Suprapubic skin (tissue), 4 donors: ENCODE results near the gene TNFRSF25. TPM values are rescaled to one million over a fixed set of nuclear protein-coding genes. Genes with fewer than 3 reads are reported as not detected.

Source experiments
- DNase-seq, 2 donors: peaks; one replicate each; pipeline ENCODE4 v3.0.0-alpha.2; 2019; ENCODE audit warnings: low spot score in 2 of 2
- H3K27ac ChIP-seq: fragments of 200-600 bp; sonication (generic); one replicate; pipeline ENCODE4 v1.5.1; 2019
- H3K27me3 ChIP-seq: fragments of 200-600 bp; sonication (generic); one replicate; pipeline ENCODE4 v1.5.1; 2019
- H3K36me3 ChIP-seq: fragments of 200-600 bp; sonication (generic); one replicate; pipeline ENCODE4 v1.5.1; 2019
- H3K4me1 ChIP-seq: fragments of 200-600 bp; sonication (generic); one replicate; pipeline ENCODE4 v1.5.1; 2019
- H3K4me3 ChIP-seq: fragments of 200-600 bp; sonication (generic); one replicate; pipeline ENCODE4 v1.5.1; 2019; ENCODE audit warnings: mild to moderate bottlenecking
- H3K9me3 ChIP-seq: fragments of 200-600 bp; sonication (generic); one replicate; pipeline ENCODE4 v1.5.1; 2019
- EP300 ChIP-seq: sonication (generic); formaldehyde crosslinking; IDR thresholded peaks from one replicate; pipeline ENCODE4 v1.6.1; 2017; ENCODE audit warnings: antibody characterized with exemption
- POLR2A ChIP-seq, 2 donors: fragments of 450-650 bp; IDR thresholded peaks; one replicate each; pipeline ENCODE4 v1.6.1; 2017; ENCODE audit warnings: antibody characterized with exemption in 2 of 2, mild to moderate bottlenecking in 2 of 2, moderate library complexity in 2 of 2
- POLR2AphosphoS5 ChIP-seq, 3 donors: sonication (generic); formaldehyde crosslinking; IDR thresholded peaks; one replicate each; pipeline ENCODE4 v1.6.1; 2017; ENCODE audit warnings: antibody characterized with exemption in 3 of 3
- WGBS: methylation state at CpG from one replicate; pipeline ENCODE4 v1.1.5; 2018; 5-methylcytosine and 5-hydroxymethylcytosine counted together
- total RNA-seq, 4 donors: library from RNA; depleted of rRNA; stranded (reverse); fragments of >200 nt; gene quantifications; one replicate each; pipeline ENCODE4 v1.1.0, GENCODE V29; 2016
- TF ChIP-seq, protein P1 (sequence below), 2 donors: fragments of 200-600 bp in 1 of 2; fragments of 450-650 bp in 1 of 2; sonication (generic) in 1 of 2; IDR thresholded peaks; one replicate each; pipeline ENCODE4 v1.5.1; 2016 to 2019; ENCODE audit warnings: antibody characterized with exemption in 2 of 2, mild to moderate bottlenecking in 1 of 2, moderate library complexity in 1 of 2

TNFRSF25 gene
- total RNA-seq, 4 donors from 2014 or later = 66.8 to 411 (median 99.5) TPM

DNA sequence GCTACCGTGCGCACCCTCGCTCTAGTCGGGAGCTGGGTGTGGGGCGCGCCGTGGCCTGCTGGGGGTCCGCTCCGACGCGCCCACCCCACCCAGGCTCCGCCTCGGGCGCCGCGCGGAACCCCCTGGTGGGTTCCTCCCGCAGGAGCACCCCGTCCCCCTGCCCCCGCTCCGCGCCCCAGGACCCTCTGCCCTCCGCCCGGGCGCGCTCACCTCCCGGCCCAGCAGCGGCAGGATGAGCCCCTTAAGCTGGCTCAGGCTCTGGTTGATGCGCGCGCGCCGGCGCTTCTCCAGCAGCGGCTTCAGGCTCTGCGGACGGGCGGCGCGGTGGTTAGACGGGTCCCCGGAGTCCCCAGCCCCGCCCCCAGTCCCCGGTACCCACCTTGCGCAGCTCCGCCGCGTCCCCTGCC, 46.6 kb downstream of the TNFRSF25 start:
- TF ChIP-seq POLR2A (IDR thresholded peaks at IDR 0.05) = no peak
- TF ChIP-seq POLR2AphosphoS5 (IDR thresholded peaks at IDR 0.05) = no peak
- H3K9me3 ChIP-seq = no peaks in the 10 kb centered on the region
- peak overlapping the region; percentile 73 for H3K27ac ChIP-seq
- DNase-seq = no peak
- 0% methylated on average over 3 of the region's 48 CpGs for WGBS
- peaks cover 94% of the 10 kb centered on the region for H3K27me3 ChIP-seq
- no peaks in the 10 kb centered on the region for H3K36me3 ChIP-seq
- H3K4me1 ChIP-seq = peaks cover 69% of the 10 kb centered on the region
- H3K4me3 ChIP-seq = peak overlapping the region; percentile 58

DNA sequence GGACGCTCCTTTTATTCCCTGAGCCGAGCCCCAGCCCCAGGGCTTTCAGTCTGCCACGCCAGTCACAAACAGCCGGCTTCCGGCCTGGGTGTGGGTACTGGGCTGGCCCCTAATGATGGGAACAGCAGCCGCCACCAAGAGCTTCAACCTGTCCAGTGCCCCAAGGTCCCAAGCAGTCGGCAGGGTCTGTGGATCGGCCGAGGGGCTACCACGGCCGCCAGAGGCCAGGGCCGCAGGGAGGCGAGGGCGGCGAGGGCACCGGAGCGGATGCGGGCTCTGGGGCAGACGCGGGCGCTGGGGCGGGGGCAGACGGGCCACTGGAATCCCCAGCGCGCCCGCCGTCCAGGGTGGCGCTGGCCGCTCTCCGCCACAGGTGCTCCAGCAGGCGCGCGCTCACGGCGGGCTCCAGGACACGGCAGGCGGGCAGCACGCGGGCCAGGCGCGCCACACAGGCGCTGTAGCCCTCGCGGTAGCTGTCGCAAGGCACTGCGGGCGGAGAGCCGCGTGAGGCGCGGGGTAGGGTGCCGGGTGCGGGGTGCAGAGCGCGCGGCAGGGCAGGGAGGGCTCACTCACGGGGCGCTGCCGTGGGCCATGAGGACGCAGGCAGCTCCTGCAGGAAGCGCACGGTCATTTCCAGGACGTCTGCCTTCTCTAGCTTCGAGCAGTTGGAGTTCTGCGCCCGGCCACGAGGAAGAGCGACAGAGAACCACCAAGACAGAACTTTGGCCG, 47.1 kb downstream of the TNFRSF25 start:
- Histone ChIP-seq H3K27ac (peak overlapping the region; percentile 73), H3K9me3 (no peaks in the 10 kb centered on the region), H3K36me3 (no peaks in the 10 kb centered on the region), H3K27me3 (peaks cover 93% of the 10 kb centered on the region), H3K4me3 (peak overlapping the region; percentile 58), H3K4me1 (peaks cover 69% of the 10 kb centered on the region)
- no peak for TF ChIP-seq EP300
- whole genome bisulfite sequencing = 0% methylated on average over 4 of the region's 69 CpGs
- no peak for DNase-seq

- peaks cover 92% of the 10 kb centered on the region for H3K27me3 ChIP-seq
- no peak for TF ChIP-seq POLR2AphosphoS5 (IDR thresholded peaks at IDR 0.05)
- TF ChIP-seq EP300 = no peak
- TF ChIP-seq, protein P1, sequence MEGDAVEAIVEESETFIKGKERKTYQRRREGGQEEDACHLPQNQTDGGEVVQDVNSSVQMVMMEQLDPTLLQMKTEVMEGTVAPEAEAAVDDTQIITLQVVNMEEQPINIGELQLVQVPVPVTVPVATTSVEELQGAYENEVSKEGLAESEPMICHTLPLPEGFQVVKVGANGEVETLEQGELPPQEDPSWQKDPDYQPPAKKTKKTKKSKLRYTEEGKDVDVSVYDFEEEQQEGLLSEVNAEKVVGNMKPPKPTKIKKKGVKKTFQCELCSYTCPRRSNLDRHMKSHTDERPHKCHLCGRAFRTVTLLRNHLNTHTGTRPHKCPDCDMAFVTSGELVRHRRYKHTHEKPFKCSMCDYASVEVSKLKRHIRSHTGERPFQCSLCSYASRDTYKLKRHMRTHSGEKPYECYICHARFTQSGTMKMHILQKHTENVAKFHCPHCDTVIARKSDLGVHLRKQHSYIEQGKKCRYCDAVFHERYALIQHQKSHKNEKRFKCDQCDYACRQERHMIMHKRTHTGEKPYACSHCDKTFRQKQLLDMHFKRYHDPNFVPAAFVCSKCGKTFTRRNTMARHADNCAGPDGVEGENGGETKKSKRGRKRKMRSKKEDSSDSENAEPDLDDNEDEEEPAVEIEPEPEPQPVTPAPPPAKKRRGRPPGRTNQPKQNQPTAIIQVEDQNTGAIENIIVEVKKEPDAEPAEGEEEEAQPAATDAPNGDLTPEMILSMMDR (IDR thresholded peaks at IDR 0.05) = no peak
- TF ChIP-seq POLR2A (IDR thresholded peaks at IDR 0.05) = no peak
- no peaks in the 10 kb centered on the region for H3K36me3 ChIP-seq
- H3K4me3 ChIP-seq = peak overlapping the region; percentile 58
- no peak for DNase-seq
- no peak overlapping the region for H3K27ac ChIP-seq
- 76% methylated on average over 3 of the region's 8 CpGs for WGBS
- H3K9me3 ChIP-seq = no peaks in the 10 kb centered on the region
- H3K4me1 ChIP-seq = peaks cover 62% of the 10 kb centered on the region
Measured at GRCh38 chr1:6417961-6418667, 47.9 kb downstream of the TNFRSF25 start.

DNA sequence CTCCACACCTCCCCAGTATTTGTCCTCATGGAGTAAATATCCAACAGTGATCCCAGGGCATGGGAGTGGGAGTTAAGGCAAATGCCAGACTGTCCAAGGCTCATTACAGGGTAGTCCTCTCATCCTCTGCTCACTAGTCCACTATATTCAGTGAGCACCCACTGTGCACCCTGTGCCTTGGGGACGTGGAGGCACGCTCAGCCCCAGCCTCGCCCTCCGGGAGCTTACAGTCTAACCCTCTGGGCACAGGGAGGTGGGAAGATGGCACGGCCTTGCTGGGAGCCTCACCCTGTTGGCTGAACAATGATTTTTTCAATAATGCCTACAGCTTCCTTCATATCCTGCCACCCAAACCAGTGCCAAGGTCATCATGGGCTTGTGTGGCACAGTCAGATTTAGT, 49.1 kb downstream of the TNFRSF25 start:
- no CpG with 5 or more reads among the region's 5 CpGs for WGBS
- TF ChIP-seq, protein P1 (IDR thresholded peaks at IDR 0.05) = no peak
- TF ChIP-seq EP300 (no peak), POLR2AphosphoS5 (IDR thresholded peaks at IDR 0.05) (no peak), POLR2A (IDR thresholded peaks at IDR 0.05) (no peak)
- no peak for DNase-seq
- no peak overlapping the region for H3K4me3 ChIP-seq
- H3K27ac ChIP-seq = no peak overlapping the region
- no peaks in the 10 kb centered on the region for H3K36me3 ChIP-seq
- H3K27me3 ChIP-seq = peaks cover 84% of the 10 kb centered on the region
- H3K9me3 ChIP-seq = no peaks in the 10 kb centered on the region
- H3K4me1 ChIP-seq = peaks cover 57% of the 10 kb centered on the region

- Histone ChIP-seq H3K27ac (no peak overlapping the region), H3K4me3 (no peak overlapping the region), H3K4me1 (peaks cover 56% of the 10 kb centered on the region), H3K27me3 (peaks cover 81% of the 10 kb centered on the region), H3K9me3 (no peaks in the 10 kb centered on the region), H3K36me3 (no peaks in the 10 kb centered on the region)
- no peak for TF ChIP-seq POLR2AphosphoS5 (IDR thresholded peaks at IDR 0.05)
- no peak for TF ChIP-seq EP300
- TF ChIP-seq POLR2A (IDR thresholded peaks at IDR 0.05) = no peak
- TF ChIP-seq, protein P1 (IDR thresholded peaks at IDR 0.05) = no peak
- WGBS = 55% methylated on average over 5 of the region's 8 CpGs
- no peak for DNase-seq
Measured at GRCh38 chr1:6416295-6416656, 49.7 kb downstream of the TNFRSF25 start.

GRCh38 chr1:6414881-6415626, 50.9 kb downstream of the TNFRSF25 start:
- Histone ChIP-seq H3K4me3 (no peak overlapping the region), H3K4me1 (peaks cover 44% of the 10 kb centered on the region), H3K27ac (peak overlapping the region; percentile 67), H3K36me3 (no peaks in the 10 kb centered on the region), H3K9me3 (no peaks in the 10 kb centered on the region), H3K27me3 (peaks cover 68% of the 10 kb centered on the region)
- 28% methylated on average over 17 of the region's 17 CpGs for WGBS
- TF ChIP-seq POLR2AphosphoS5 (IDR thresholded peaks at IDR 0.05) (no peak), POLR2A (IDR thresholded peaks at IDR 0.05) (no peak), EP300 (no peak)
- TF ChIP-seq, protein P1 (IDR thresholded peaks at IDR 0.05) = no peak
- no peak for DNase-seq
